ENCODE data around the gene OR8G1. TPM values are rescaled to one million over a fixed set of nuclear protein-coding genes. Genes with fewer than 3 reads are reported as not detected.
A peak's percentile ranks its signal among the peaks of the same experiment; 100 is the strongest.

The OR8G1 gene
- total and polyA plus RNA-seq, 9 of the 15 experiments (the other 6 are each of a cell fraction or from before 2014, with no cell fraction given) = 0.03 to 1.4 (median 0.51) TPM; not detected in 1

DNA sequence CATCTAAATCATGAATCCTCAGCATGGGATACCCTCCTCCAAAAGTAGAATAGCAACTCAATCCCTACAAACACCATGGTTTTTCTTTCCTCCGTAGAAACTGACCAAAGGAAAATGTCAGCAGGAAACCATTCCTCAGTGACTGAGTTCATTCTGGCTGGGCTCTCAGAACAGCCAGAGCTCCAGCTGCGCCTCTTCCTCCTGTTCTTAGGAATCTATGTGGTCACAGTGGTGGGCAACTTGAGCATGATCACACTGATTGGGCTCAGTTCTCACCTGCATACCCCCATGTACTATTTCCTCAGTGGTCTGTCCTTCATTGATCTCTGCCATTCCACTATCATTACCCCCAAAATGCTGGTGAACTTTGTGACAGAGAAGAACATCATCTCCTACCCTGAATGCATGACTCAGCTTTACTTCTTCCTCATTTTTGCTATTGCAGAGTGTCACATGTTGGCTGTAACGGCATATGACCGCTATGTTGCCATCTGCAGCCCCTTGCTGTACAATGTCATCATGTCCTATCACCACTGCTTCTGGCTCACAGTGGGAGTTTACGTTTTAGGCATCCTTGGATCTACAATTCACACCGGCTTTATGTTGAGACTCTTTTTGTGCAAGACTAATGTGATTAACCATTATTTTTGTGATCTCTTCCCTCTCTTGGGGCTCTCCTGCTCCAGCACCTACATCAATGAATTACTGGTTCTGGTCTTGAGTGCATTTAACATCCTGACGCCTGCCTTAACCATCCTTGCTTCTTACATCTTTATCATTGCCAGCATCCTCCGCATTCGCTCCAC is 16.1 kb upstream of the OR8G1 start (continued):
- TF ChIP-seq, protein P1, sequence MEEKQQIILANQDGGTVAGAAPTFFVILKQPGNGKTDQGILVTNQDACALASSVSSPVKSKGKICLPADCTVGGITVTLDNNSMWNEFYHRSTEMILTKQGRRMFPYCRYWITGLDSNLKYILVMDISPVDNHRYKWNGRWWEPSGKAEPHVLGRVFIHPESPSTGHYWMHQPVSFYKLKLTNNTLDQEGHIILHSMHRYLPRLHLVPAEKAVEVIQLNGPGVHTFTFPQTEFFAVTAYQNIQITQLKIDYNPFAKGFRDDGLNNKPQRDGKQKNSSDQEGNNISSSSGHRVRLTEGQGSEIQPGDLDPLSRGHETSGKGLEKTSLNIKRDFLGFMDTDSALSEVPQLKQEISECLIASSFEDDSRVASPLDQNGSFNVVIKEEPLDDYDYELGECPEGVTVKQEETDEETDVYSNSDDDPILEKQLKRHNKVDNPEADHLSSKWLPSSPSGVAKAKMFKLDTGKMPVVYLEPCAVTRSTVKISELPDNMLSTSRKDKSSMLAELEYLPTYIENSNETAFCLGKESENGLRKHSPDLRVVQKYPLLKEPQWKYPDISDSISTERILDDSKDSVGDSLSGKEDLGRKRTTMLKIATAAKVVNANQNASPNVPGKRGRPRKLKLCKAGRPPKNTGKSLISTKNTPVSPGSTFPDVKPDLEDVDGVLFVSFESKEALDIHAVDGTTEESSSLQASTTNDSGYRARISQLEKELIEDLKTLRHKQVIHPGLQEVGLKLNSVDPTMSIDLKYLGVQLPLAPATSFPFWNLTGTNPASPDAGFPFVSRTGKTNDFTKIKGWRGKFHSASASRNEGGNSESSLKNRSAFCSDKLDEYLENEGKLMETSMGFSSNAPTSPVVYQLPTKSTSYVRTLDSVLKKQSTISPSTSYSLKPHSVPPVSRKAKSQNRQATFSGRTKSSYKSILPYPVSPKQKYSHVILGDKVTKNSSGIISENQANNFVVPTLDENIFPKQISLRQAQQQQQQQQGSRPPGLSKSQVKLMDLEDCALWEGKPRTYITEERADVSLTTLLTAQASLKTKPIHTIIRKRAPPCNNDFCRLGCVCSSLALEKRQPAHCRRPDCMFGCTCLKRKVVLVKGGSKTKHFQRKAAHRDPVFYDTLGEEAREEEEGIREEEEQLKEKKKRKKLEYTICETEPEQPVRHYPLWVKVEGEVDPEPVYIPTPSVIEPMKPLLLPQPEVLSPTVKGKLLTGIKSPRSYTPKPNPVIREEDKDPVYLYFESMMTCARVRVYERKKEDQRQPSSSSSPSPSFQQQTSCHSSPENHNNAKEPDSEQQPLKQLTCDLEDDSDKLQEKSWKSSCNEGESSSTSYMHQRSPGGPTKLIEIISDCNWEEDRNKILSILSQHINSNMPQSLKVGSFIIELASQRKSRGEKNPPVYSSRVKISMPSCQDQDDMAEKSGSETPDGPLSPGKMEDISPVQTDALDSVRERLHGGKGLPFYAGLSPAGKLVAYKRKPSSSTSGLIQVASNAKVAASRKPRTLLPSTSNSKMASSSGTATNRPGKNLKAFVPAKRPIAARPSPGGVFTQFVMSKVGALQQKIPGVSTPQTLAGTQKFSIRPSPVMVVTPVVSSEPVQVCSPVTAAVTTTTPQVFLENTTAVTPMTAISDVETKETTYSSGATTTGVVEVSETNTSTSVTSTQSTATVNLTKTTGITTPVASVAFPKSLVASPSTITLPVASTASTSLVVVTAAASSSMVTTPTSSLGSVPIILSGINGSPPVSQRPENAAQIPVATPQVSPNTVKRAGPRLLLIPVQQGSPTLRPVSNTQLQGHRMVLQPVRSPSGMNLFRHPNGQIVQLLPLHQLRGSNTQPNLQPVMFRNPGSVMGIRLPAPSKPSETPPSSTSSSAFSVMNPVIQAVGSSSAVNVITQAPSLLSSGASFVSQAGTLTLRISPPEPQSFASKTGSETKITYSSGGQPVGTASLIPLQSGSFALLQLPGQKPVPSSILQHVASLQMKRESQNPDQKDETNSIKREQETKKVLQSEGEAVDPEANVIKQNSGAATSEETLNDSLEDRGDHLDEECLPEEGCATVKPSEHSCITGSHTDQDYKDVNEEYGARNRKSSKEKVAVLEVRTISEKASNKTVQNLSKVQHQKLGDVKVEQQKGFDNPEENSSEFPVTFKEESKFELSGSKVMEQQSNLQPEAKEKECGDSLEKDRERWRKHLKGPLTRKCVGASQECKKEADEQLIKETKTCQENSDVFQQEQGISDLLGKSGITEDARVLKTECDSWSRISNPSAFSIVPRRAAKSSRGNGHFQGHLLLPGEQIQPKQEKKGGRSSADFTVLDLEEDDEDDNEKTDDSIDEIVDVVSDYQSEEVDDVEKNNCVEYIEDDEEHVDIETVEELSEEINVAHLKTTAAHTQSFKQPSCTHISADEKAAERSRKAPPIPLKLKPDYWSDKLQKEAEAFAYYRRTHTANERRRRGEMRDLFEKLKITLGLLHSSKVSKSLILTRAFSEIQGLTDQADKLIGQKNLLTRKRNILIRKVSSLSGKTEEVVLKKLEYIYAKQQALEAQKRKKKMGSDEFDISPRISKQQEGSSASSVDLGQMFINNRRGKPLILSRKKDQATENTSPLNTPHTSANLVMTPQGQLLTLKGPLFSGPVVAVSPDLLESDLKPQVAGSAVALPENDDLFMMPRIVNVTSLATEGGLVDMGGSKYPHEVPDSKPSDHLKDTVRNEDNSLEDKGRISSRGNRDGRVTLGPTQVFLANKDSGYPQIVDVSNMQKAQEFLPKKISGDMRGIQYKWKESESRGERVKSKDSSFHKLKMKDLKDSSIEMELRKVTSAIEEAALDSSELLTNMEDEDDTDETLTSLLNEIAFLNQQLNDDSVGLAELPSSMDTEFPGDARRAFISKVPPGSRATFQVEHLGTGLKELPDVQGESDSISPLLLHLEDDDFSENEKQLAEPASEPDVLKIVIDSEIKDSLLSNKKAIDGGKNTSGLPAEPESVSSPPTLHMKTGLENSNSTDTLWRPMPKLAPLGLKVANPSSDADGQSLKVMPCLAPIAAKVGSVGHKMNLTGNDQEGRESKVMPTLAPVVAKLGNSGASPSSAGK (IDR thresholded peaks at IDR 0.05) = peak; percentile 77
- TF ChIP-seq ZNF584 (CRISPR knock-in tag; IDR thresholded peaks at IDR 0.05; ENCODE audit: low read depth) = peak; percentile 83; the same call in 1 of the 2 replicates
- peak; percentile 60 for TF ChIP-seq TAF9B (IDR thresholded peaks at IDR 0.05; ENCODE audit: partially characterized antibody)
- TF ChIP-seq, protein P2, sequence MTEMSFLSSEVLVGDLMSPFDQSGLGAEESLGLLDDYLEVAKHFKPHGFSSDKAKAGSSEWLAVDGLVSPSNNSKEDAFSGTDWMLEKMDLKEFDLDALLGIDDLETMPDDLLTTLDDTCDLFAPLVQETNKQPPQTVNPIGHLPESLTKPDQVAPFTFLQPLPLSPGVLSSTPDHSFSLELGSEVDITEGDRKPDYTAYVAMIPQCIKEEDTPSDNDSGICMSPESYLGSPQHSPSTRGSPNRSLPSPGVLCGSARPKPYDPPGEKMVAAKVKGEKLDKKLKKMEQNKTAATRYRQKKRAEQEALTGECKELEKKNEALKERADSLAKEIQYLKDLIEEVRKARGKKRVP (CRISPR knock-in tag; IDR thresholded peaks at IDR 0.05) = peak; percentile 87
- TF ChIP-seq, protein P3, sequence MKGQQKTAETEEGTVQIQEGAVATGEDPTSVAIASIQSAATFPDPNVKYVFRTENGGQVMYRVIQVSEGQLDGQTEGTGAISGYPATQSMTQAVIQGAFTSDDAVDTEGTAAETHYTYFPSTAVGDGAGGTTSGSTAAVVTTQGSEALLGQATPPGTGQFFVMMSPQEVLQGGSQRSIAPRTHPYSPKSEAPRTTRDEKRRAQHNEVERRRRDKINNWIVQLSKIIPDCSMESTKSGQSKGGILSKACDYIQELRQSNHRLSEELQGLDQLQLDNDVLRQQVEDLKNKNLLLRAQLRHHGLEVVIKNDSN (CRISPR knock-in tag; IDR thresholded peaks at IDR 0.05) = peak; percentile 90
- TF ChIP-seq NR2C1 (IDR thresholded peaks at IDR 0.05) = peak; percentile 37; the same call in 1 of the 2 replicates
- peak; percentile 73 for TF ChIP-seq NR2C1 (tag; IDR thresholded peaks at IDR 0.05)
- TF ChIP-seq SMARCA4 (IDR thresholded peaks at IDR 0.05) = peak; percentile 80
- peak; percentile 41; the same call in 1 of the 2 replicates for TF ChIP-seq RBFOX2 (IDR thresholded peaks at IDR 0.05; ENCODE audit: low read depth, low read length)

Measured in K562 (cell line).